CD4-positive, CD25-positive, alpha-beta regulatory T cell (primary cell): ENCODE measurements around the gene ALKBH6. TPM values are rescaled to one million over a fixed set of nuclear protein-coding genes. Genes with fewer than 3 reads are reported as not detected.
A peak's percentile ranks its signal among the peaks of the same experiment; 100 is the strongest.

Experiments used
- ATAC-seq, 2 donors: fragments of 150-1000 bp; cut with Tn5 transposase; one replicate each; pipeline ENCODE4 v1.10.0; 2021; ENCODE audit warnings: low read depth in 2 of 2, moderate number of reproducible peaks in 2 of 2, moderate library complexity in 1 of 2
- DNase-seq, 3 donors: peaks; one replicate each; pipeline versions ENCODE4 v3.0.0 to v3.0.0-alpha.2; 2012 to 2022; ENCODE audit warnings: mixed read lengths in 1 of 3
- H3K27ac ChIP-seq: one replicate; pipeline ENCODE4 v1.7.0; 2013; ENCODE audit warnings: mild to moderate bottlenecking, low read length; ENCODE audit not compliant: insufficient read depth, poor library complexity, severe bottlenecking
- H3K27me3 ChIP-seq: one replicate; pipeline ENCODE4 v1.7.0; 2013; ENCODE audit warnings: low read length; ENCODE audit not compliant: control insufficient read depth, insufficient read depth
- H3K36me3 ChIP-seq: one replicate; pipeline ENCODE4 v1.7.0; 2013; ENCODE audit warnings: mild to moderate bottlenecking, low read length, moderate library complexity; ENCODE audit not compliant: control insufficient read depth, insufficient read depth
- H3K4me1 ChIP-seq: 2 replicates; pipeline ENCODE4 v1.7.0; 2013; ENCODE audit warnings: mild to moderate bottlenecking, low read length; ENCODE audit not compliant: insufficient read depth, control insufficient read depth, poor library complexity, severe bottlenecking
- H3K4me3 ChIP-seq: one replicate; pipeline ENCODE4 v1.7.0; 2013; ENCODE audit warnings: low read depth, mild to moderate bottlenecking, low read length, moderate library complexity
- H3K9me3 ChIP-seq, 2 experiments: 1 replicate in 1 of 2; 2 replicates in 1 of 2; pipeline ENCODE4 v1.7.0; 2013; ENCODE audit warnings: low read length in 2 of 2, mild to moderate bottlenecking in 1 of 2, moderate library complexity in 1 of 2; ENCODE audit not compliant: control insufficient read depth in 2 of 2
- H3K27ac Mint-ChIP-seq, 3 donors: one replicate each; pipeline ENCODE4 v1.8.0; 2020 to 2022; ENCODE audit warnings: mild to moderate bottlenecking in 3 of 3, mixed read lengths in 3 of 3, moderate library complexity in 2 of 3
- H3K27me3 Mint-ChIP-seq: one replicate; pipeline ENCODE4 v1.8.0; 2022; ENCODE audit warnings: mild to moderate bottlenecking, mixed read lengths
- H3K36me3 Mint-ChIP-seq: one replicate; pipeline ENCODE4 v1.8.0; 2020; ENCODE audit warnings: mixed read lengths
- H3K4me1 Mint-ChIP-seq, 4 donors: one replicate each; pipeline ENCODE4 v1.8.0; 2020 to 2022; ENCODE audit warnings: mixed read lengths in 4 of 4, mild to moderate bottlenecking in 1 of 4
- H3K4me3 Mint-ChIP-seq, 4 donors: one replicate each; pipeline ENCODE4 v1.8.0; 2020 to 2022; ENCODE audit warnings: mild to moderate bottlenecking in 4 of 4, mixed read lengths in 4 of 4, moderate library complexity in 3 of 4
- H3K9me3 Mint-ChIP-seq, 7 donors: one replicate each; pipeline ENCODE4 v1.8.0; 2020 to 2022; ENCODE audit warnings: mixed read lengths in 7 of 7, mild to moderate bottlenecking in 3 of 7, moderate library complexity in 2 of 7
- polyA plus RNA-seq, 4 donors: library from polyadenylated mRNA; unstranded; fragments of 300-500 nt; fragmentation: Illumina TruSeq; gene quantifications; one replicate each; pipeline ENCODE4 v1.2.3, GENCODE V29; 2021
- total RNA-seq: library from RNA; stranded (reverse); gene quantifications from one replicate; pipeline ENCODE4 v1.2.3, GENCODE V29; 2022

The ALKBH6 gene
- total and polyA plus RNA-seq, 5 donors from 2014 or later = 18.3 to 35.8 (median 25.1) TPM

- Mint-ChIP-seq H3K27ac (peak within 1 kb of the TSS; percentile 95 to 98 (median 98)), H3K27me3 (peaks cover 4% of the 10 kb centered on the region), H3K36me3 (peaks cover 4% of the 10 kb centered on the region), H3K9me3 (no peaks in the 10 kb centered on the region), H3K4me3 (peak within 1 kb of the TSS; percentile 91 to 99 (median 98)), H3K4me1 (peaks cover 4 to 34% (median 22%) of the 10 kb centered on the region in 4 donors)
- peak within 1 kb of the TSS; percentile 95 for H3K27ac ChIP-seq
- ATAC-seq (peak; percentile 85 to 86), DNase-seq (peak; percentile 100)
- H3K4me1 ChIP-seq = peaks cover 16% of the 10 kb centered on the region
- H3K4me3 ChIP-seq = peak within 1 kb of the TSS; percentile 97
- H3K27me3 ChIP-seq = no peaks in the 10 kb centered on the region
- H3K9me3 ChIP-seq = no peaks in the 10 kb centered on the region
- H3K36me3 ChIP-seq = no peaks in the 10 kb centered on the region
These were observed 40.2 kb upstream of the ALKBH6 start, which contains the start of gene THAP8 for GRCh38 chr19:36054119-36054732. TSS of gene THAP8 (minus strand) at chr19:36054285. CDS start at chr19:36054217, 68 bp downstream.

DNA sequence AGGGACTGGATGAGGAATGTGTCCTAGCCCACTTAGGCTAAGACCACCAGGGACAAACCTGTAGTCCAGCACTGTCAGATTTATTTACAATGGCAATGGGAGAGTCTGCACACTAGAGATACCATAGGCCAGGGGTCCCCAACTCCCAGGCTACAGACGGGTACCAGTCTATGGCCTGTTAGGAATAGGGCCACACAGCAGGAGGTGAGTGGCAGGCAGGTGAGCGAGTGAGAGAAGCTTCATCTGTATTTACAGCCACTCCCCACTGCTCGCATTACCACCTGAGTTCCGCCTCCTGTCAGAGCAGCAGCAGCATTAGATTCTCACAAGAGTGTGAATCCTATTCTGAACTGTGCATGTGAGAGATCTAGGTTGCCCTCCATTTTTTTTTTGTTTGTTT, 37.6 kb upstream of the ALKBH6 start:
- H3K4me1 Mint-ChIP-seq = peaks cover 4 to 34% (median 25%) of the 10 kb centered on the region in 4 donors
- no peaks in the 10 kb centered on the region for H3K9me3 Mint-ChIP-seq
- ATAC-seq (no peak), DNase-seq (no peak)
- peaks cover 4% of the 10 kb centered on the region for H3K27me3 Mint-ChIP-seq
- H3K4me3 Mint-ChIP-seq = peak overlapping the region in 3 of 4 donors; percentile 28 to 91 (median 74)
- peaks cover 6% of the 10 kb centered on the region for H3K36me3 Mint-ChIP-seq
- Histone ChIP-seq H3K27me3 (no peaks in the 10 kb centered on the region), H3K4me3 (no peak overlapping the region), H3K9me3 (no peaks in the 10 kb centered on the region), H3K4me1 (peaks cover 16% of the 10 kb centered on the region), H3K27ac (no peak overlapping the region), H3K36me3 (no peaks in the 10 kb centered on the region)
- peak overlapping the region in 2 of 3 donors; percentile 42 to 78 for H3K27ac Mint-ChIP-seq

DNA sequence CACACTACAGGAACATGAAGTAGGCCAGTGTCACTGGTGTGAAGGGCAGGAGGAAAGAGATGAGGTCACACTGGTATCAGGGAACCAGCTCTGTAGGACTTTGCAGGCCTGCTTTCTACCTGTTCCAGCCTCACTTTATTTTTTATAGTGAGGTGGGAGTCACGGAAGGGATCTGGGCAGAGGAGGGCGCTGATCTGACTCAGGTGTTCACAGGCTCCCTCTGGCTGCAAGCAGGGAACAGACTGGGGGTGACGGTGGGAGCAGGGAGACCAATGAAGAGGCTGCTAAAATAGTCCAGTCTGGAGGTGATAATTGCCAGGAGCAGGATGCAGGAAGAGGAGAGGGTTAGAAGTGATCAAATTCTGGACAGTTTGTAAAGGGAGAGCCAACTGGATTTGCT, 37.2 kb upstream of the ALKBH6 start:
- Histone ChIP-seq H3K9me3 (no peaks in the 10 kb centered on the region), H3K4me3 (no peak overlapping the region), H3K36me3 (no peaks in the 10 kb centered on the region), H3K4me1 (peaks cover 16% of the 10 kb centered on the region), H3K27me3 (no peaks in the 10 kb centered on the region), H3K27ac (no peak overlapping the region)
- no peak for ATAC-seq
- Mint-ChIP-seq H3K36me3 (peaks cover 8% of the 10 kb centered on the region), H3K4me3 (peak overlapping the region in 3 of 4 donors; percentile 54 to 91 (median 74)), H3K4me1 (peaks cover 4 to 37% (median 26%) of the 10 kb centered on the region in 4 donors), H3K27me3 (peaks cover 4% of the 10 kb centered on the region), H3K27ac (peak overlapping the region in 2 of 3 donors; percentile 70 to 78), H3K9me3 (no peaks in the 10 kb centered on the region)
- no peak for DNase-seq

- ATAC-seq (no peak), DNase-seq (no peak)
- Histone ChIP-seq H3K27me3 (no peaks in the 10 kb centered on the region), H3K4me1 (peaks cover 7% of the 10 kb centered on the region), H3K27ac (no peak overlapping the region), H3K4me3 (no peak overlapping the region), H3K9me3 (no peaks in the 10 kb centered on the region), H3K36me3 (no peaks in the 10 kb centered on the region)
- H3K4me1 Mint-ChIP-seq = peaks cover 0 to 30% (median 22%) of the 10 kb centered on the region in 4 donors
- H3K27ac Mint-ChIP-seq = no peak overlapping the region
- no peaks in the 10 kb centered on the region for H3K9me3 Mint-ChIP-seq
- H3K4me3 Mint-ChIP-seq = peak overlapping the region in 1 of 4 donors; percentile 45
- H3K36me3 Mint-ChIP-seq = peaks cover 14% of the 10 kb centered on the region
- no peaks in the 10 kb centered on the region for H3K27me3 Mint-ChIP-seq
These were observed 35.2 kb upstream of the ALKBH6 start for GRCh38 chr19:36049080-36049698.

- H3K9me3 Mint-ChIP-seq = no peaks in the 10 kb centered on the region
These were observed 33.8 kb upstream of the ALKBH6 start for GRCh38 chr19:36047835-36048234.

DNA sequence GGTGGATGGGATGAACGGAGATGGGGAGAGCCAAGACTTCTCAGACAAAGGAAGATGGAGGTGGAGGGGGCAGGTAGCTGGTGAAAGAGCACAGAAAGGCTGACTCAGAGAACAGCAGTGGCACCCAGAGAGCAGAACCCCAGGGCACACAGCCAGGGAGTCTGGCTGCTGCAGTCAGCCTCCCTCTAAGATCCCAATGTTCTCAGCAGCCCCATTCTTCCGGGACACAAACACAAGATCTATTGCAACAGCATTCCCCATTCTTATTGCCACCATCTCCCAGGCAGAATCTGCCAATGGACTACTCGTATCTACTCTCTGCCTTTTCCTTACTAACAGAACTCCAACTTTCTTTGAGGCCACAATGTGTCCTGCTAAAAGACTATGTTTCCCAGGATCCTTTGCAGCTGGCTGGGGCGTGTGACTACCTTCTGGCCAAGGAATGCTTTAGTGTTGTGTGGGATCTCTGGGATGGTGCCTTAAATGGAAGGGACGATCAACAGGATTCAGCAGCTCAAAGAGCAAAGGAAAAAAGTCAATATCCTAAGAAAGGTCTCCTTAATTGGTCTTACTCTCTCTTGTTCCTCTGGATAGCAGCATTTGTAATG, 32.5 kb upstream of the ALKBH6 start:
- peaks cover 0 to 28% (median 15%) of the 10 kb centered on the region in 4 donors for H3K4me1 Mint-ChIP-seq
- H3K9me3 ChIP-seq = no peaks in the 10 kb centered on the region
- no peak for ATAC-seq
- H3K4me3 ChIP-seq = no peak overlapping the region
- peaks cover 18% of the 10 kb centered on the region for H3K36me3 Mint-ChIP-seq
- H3K27ac ChIP-seq = no peak overlapping the region
- H3K27me3 ChIP-seq = no peaks in the 10 kb centered on the region
- no peaks in the 10 kb centered on the region for H3K36me3 ChIP-seq
- H3K9me3 Mint-ChIP-seq = no peaks in the 10 kb centered on the region
- no peaks in the 10 kb centered on the region for H3K4me1 ChIP-seq
- H3K27me3 Mint-ChIP-seq = no peaks in the 10 kb centered on the region
- H3K4me3 Mint-ChIP-seq = no peak overlapping the region
- H3K27ac Mint-ChIP-seq = peak overlapping the region in 1 of 3 donors; percentile 33
- no peak for DNase-seq

More at GRCh38 chr19:36047835-36048234, 33.8 kb upstream of the ALKBH6 start:
- H3K4me1 Mint-ChIP-seq = peaks cover 0 to 26% (median 18%) of the 10 kb centered on the region in 4 donors
- no peaks in the 10 kb centered on the region for H3K27me3 Mint-ChIP-seq
- H3K4me3 ChIP-seq = no peak overlapping the region
- no peaks in the 10 kb centered on the region for H3K4me1 ChIP-seq
- H3K27me3 ChIP-seq = no peaks in the 10 kb centered on the region
- no peaks in the 10 kb centered on the region for H3K36me3 ChIP-seq
- H3K27ac ChIP-seq = no peak overlapping the region
- H3K36me3 Mint-ChIP-seq = peaks cover 18% of the 10 kb centered on the region
- no peak for ATAC-seq
- H3K9me3 ChIP-seq = no peaks in the 10 kb centered on the region
- DNase-seq = no peak
- H3K27ac Mint-ChIP-seq = no peak overlapping the region
- H3K4me3 Mint-ChIP-seq = peak overlapping the region in 1 of 4 donors; percentile 45

DNA sequence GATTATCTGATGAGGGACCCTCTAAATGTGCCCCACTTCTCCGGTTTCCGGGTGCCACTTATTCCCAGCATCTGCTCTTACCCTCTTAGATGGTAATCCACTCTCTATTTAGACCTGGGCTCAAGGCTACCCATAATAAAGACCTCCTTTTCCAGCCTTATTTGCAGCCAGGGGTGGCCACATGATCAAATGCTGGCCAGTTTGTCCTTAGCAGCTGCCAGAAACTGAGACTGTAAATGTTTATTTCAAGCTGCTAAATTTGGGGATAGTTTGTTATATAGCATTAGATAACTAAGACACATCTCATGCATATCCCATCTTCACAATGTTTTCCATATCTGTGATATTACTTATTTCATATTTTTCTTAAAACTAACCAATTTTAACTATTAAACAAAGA, 29.9 kb upstream of the ALKBH6 start:
- Histone ChIP-seq H3K27me3 (no peaks in the 10 kb centered on the region), H3K27ac (no peak overlapping the region), H3K36me3 (no peaks in the 10 kb centered on the region), H3K9me3 (no peaks in the 10 kb centered on the region), H3K4me1 (no peaks in the 10 kb centered on the region), H3K4me3 (no peak overlapping the region)
- H3K27me3 Mint-ChIP-seq = no peaks in the 10 kb centered on the region
- H3K36me3 Mint-ChIP-seq = peaks cover 17% of the 10 kb centered on the region
- no peak for ATAC-seq
- no peak for DNase-seq
- no peaks in the 10 kb centered on the region for H3K9me3 Mint-ChIP-seq
- H3K4me3 Mint-ChIP-seq = no peak overlapping the region
- H3K4me1 Mint-ChIP-seq = peaks cover 0 to 17% (median 6%) of the 10 kb centered on the region in 4 donors
- H3K27ac Mint-ChIP-seq = no peak overlapping the region
